HG03064 (cell line): Measurements from ENCODE around the gene PABPN1L.

ENCODE experiments used
- ATAC-seq: cut with Tn5 transposase; IDR thresholded peaks from one replicate; pipeline ENCODE4 v1.9.1; 2021; ENCODE audit warnings: low read depth; ENCODE audit not compliant: unreplicated experiment

The PABPN1L gene

DNA sequence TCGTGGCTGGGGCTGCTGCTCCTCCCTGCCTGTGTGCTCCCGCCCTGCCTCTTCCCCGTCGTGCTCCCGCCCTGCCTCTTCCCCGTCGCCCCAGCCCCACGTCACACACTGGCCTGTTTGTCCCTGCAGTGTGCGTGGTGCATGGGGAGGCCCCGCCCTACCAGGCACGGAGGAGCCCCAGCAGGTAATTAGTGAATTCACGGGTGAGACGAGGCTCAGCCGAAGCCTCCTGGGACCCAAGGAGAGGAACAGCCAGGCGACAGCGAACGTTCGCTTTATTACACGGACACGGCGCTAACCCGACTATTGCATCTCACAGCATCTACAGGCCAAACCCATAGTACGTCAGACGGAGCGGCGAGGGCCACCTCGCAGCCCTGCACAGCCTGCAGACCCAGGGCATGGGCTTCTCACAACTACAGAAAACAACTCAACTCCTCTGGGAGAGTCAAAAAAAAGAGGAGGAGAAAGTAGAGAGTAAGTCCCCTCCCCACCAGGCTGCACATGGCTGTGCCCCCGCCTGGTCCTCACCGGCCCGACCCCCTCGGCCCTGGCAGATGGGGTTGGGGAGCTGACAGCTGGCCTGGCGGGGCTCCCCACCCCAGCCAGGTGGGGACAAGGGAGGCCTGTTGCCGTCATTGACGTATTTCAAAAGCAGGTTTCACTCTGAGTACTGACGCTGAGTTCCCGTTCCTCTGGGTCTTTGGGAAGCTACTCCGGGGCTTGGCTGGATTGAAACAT, 4.3 kb upstream of the PABPN1L start:
- no peak for ATAC-seq

DNA sequence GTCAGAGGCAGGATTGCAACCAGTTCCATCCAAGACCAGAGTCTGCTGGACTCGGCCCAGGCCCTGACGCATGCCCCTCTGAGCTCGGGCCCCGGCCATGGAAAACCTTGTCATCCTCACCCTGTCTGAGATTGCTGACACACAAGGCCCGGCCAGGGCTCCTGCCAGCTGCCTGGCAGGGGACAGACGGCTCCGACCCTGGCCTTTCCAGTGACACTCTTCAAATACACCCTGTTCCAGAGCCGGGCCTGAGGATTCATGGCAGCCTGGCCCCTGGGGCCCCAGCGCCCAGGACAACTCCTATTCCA, 3.2 kb upstream of the PABPN1L start:
- ATAC-seq = no peak

DNA sequence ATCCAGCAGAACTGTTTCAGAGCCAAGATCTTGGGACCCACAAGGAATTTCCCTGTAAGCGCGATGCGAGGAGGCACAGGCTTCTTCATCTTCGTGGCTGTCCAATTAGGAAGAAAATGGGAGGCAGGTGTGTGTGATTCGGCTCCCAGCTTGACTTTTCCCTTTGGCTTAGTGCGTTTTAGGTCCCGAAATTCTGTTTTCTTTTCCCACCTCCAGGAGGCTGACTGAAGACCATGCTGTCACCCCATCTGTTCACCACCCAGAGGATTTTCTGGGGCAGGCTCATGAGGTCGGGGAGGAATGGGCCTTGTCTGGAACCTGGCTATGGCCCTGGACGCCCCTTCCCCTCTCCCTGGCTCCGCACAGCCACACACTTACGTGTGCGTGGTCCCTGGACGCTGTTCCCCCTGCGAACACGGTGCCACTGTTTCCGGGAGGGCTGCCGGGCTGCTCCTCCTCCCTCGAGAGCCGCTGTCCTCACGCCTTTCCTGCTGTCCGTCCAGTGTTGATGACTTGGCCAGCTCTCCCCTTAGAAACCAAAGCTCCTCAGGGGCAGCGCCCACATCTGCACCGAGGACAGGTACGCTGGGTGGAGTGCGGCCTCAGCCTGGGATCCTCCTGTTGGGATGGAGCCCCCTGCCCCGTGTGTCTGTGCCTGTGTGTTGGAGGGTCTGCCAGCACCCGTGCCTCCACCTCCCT, 2.7 kb upstream of the PABPN1L start:
- no peak for ATAC-seq

DNA sequence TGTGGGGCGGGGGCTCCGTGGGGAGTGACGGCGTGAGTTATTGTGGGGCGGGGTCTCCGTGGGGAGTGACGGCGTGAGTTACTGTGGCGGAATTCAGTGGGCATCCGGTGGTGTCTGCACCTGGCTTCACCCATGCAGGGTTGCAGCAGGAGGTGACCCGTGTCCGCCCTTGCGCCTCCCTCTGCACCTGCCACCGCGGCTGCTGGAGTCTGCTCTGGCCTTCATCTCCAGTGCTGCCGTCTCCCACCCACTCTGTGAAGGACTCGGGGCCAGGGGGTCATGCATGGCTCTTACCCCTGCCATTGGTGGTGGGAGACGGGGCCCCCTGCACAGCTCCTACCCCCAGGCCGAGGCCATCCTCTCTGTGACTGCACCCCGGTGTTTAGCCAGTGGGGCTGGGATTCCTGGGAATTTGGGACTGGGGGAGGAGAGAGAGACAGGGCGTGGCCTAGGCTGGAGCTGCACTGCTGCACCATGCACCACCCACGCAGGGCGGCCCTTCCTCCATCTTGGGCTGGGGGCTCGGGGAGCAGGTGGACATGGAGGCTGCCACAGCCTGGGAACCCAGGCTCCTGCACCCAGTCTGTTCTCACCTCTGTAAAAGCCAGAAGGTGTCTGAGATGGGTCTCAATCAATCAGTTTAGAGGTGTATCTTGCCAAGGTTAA, 1.3 kb upstream of the PABPN1L start:
- no peak for ATAC-seq

DNA sequence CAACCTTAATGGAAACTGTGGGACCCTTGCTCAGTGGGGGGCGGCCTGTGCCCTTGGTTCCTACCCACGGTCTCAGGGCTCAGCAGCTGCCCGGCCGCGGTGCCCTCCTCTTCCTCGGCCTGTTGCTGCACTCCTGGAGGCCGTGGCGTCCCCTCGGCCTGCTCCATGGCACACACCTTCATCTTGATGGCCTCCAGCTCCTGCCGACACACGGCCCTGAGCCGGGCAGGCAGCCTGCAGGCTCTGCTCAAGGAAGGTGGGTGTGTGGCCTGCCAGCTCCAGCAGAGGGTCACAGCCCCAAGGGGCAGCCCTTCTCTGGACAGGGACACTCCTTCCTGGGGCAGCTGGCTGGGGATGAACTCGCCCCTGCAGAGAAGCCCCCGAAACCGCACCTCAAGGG, 718 bp downstream of the PABPN1L start:
- no peak for ATAC-seq

DNA sequence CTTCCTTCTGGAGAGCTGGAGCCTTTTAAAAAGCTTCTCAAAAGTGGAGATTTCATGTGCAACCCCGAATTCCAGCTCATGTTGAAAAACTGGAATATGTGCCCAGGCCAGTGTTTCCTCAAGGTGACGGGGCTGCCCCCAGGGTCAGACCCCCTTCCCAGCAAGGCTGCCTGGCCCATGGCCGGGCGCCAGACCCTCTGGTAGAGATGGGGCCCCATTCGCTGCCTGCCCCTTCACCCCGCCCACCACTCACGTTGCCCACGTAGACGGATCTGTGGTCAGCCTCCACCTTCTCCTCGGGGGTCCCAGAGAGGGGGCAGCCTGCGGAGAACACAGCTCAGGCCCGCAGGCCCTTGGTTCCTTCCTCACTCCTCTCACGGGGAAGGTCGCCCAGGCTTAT, 1.1 kb downstream of the PABPN1L start:
- no peak for ATAC-seq

DNA sequence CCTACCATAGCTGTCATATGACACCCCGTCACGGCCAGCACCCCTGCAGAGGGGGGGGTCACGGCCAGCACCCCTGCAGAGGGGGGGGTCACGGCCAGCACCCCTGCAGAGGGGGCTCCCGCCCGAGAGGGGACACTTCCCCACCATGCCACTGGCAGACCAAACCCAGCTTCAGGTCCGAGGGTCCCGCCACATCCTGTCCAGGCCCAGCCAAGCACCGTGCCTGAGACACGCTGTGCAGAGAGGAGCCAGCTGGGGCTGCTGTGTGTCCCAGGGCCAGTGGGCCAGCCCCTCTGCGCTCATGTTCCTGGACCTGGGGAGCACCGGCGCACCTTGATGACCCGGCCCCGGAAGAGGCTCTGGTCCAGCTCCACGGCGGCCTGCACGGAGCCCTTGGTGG, 1.9 kb downstream of the PABPN1L start:
- ATAC-seq = no peak

DNA sequence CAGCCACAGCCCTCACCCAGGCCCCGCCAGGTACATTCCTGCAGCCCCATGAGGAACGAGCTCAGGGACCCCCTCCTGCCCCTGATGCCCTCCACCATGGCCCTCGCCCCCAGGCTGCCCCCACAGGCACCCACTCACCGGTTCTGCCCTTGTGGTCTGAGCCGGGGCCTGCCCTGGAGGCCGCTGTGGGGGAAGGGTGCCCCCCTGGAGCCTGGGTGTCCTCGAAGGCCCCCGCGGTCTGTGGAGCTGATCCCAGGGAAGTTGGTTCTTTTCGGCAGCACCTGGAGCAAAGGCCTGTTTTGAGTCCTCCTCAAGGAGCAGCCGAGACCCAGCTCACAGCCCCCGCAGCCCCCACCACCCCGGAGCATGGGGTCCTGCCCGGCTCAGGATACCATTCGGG, 2.4 kb downstream of the PABPN1L start:
- no peak for ATAC-seq

DNA sequence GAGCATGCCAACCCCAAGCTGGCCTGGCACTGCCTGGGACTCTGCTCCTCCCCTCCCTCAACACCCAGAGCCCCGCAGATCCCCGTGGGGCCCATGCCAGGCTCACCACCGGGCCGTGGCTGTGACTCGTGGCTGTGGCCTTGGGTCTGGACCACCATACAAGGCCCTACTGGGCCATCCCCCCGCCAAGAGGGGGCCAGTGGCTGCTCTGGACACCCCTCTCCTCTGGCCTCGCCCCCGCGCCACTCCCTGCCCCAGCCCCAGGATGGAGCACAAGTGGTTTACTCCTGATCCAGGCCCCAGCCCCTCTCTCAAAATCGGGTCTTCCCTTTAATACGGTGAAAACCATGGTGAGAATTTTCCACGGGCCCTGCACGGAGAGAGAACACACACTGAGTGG, 3.0 kb downstream of the PABPN1L start:
- ATAC-seq = no peak

DNA sequence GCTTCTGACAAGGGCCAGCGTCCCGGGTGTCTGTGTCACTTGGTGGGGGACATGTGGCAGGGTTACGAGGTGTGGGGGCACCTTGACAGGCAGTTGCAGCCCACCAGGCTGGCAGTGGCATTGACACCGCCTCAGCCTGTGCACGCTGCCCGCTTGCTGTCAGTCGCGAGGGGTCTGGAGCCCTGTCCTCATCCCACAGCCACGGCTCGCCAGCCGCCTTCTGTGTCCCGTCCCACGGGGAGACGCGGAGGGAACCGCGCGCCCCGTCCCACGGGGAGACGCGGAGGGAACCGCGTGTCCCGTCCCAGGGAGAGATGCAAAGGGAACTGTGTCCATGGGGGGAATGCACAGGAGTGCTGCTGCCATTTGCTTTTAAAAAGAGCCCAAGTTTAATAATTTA, 3.5 kb downstream of the PABPN1L start:
- ATAC-seq = no peak

DNA sequence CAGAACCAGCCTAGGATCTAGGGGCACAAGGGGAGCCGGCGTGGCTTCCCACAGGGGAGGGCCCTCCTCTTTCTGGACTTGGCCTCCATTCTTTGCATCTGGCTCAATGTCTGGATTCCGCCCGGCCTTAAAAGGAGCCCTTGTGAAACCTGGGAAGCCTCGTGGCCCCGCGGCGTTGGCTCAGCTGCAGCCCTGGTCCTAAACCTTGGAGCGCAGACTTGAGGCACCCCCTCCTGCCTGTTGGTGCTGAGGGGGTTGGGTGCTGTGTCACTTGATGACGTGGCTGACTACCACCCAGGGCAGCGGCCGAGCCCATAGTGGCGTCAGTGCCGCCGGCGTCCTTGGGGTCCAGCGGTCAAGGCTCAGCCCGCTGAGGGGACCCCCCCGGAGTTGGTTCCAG, 5.1 kb downstream of the PABPN1L start:
- ATAC-seq = no peak

DNA sequence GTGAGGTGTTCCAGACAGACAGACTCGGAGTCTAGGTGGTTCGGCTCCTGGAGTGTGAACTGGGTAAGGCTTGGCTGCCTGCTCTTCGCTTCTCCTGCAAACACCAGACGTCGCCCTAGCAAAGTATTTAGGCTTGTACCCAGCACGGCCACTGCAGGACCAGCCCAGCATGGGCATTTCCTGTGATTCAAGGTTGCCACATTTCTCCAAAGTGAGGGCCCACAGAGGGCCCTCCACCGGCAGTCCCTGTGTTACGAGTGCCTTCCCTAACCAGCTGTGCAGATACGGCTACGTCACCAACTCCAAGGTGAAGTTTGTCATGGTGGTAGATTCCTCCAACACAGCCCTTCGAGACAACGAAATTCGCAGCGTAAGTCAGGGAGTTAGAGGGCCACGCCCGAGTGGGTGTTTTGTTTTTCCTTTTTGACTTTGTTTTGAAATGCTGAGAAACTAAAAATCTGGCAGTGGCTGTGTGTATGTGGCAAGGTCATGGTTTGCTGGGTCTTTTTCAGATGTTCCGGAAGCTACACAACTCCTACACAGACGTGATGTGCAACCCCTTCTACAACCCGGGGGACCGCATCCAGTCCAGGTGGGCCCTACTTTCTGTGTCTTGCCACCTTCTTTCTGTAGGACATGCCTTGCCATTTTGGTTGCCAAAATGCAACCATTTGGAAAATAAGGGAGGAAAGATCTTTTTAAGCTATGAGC, 6.9 kb downstream of the PABPN1L start:
- ATAC-seq = no peak

DNA sequence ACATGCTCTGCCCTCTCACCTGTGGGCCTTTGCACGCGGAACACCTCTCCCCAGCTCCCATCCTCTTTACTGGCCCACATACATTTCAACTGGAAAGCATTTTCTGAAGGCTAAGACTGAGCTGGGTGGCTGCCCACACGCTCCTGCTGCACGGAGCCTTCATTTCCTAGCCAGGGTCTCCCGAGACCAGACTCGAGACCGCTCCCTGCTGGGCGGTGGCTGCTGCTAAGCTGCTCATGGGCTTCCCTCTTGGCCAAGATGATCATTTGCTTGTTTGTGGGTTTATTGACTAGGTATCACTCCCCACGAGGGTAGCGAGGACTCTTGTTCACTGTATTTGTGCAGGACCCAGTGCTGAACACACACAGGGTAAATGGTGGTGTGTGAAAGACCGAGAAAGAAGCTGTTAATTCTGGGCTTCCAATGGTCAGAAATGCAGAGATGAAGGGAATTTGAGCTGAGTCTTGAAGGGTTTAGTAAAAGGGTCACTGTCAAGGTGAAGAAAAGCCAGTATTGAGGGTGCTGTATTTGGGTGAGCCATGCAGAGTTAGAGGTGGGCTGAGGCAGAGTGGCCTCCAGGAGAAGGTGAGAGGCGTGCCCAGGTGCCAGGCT, 8.6 kb downstream of the PABPN1L start:
- no peak for ATAC-seq

DNA sequence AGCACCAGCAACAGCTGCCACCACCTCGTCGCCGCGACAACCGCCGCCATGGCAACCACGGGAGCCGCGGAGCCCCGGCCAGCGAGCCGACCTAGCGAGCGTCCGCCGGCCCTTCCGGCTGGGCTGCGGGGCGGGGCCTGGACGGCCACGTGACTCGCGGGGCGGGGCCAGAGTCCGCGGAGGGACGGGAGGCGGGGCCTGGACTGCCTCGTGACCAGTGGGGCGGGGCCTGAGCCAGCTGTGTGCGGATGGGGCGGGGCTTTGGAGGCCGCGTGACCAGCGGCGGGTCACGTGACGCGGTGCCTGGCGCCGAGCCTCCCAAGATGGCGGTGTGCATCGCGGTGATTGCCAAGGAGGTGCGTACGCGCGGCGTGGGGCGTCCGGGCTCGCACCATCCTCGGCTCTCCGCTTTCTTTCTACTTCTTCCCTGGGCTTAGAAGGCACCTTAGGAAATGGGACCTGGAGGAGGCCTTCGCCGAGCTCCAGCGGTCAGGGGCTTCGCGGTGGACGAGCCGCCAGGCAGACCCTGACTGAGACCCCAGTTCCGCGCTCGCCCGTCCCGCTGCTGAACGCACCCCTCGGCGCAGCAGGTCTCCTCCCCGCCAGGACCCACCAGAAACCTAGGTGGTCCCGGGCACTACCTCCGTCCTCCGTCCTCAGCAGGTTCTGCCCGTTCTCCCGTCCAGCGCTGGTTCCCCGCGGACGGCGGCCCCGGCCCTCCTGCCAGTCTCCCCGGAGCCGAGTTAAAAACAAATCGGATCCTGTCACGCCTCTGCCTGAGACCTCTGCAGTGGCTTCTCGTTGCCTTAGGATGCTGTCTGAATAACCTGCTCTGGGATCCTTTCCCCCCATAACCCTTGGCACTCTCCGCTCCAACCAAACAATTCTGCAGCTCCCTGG, 9.4 kb downstream of the PABPN1L start, which contains the start of the genes GALNS and TRAPPC2L:
GALNS (minus strand) TSS at position 120 of the 900 bp plus-strand sequence; CDS start at position 50, 70 bp downstream.
TRAPPC2L (plus strand) TSS at position 300 of the 900 bp plus-strand sequence; CDS start at position 324, 24 bp downstream.
- ATAC-seq = no peak

DNA sequence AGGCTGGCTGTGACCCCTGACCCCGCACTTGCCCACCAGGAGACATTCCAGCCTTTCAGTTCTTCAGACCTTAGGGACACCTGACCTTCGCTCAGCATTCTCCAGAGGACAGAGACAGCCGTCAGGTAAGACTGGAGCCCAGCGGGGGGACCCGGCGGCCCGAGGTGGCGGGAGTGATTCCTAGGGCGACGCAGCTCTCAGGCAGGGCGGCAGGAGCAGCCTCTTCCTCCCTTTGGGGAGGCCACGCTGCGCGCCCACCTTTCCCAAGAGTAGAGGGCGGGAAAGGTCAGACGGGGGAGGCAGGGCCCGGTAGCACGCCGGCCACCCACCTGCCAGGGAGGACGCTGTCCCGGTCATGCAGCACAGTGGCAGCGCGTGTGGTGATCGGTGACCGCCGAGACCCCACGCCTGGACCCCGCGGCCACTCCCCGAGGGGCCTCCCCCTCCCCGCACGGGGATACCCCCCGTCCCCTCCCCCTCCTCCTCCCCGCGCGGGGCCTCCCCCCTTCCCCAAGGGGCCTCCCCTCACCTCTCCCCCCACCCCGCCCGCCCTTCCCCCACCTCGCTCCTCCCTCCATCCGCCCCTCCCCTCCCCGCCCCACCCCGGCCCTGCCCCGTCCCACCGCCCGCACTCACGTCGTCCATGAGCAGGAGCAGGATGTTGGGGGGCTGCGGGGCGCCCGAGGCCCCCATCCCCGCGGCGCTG, 10.2 kb downstream of the PABPN1L start:
- no peak for ATAC-seq

DNA sequence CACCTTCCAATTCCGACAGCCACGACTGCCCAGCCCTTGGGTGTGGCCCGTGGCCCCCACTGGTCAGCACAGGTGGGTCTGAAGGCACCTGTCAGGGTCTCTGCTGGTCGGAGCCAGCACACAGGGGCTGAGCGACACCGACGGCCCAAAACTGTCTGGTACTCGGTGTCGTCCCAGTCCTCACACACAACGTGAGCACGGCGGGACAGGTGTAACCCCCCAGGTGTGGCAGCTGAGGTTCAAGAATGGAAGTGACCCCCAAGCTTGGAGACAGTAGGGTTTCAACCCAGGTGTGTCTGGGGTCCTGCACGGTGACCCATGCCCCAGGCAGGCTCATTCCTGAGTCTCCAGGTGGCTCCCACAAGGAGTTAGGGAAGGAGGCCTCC, 10.7 kb downstream of the PABPN1L start:
- ATAC-seq = no peak

DNA sequence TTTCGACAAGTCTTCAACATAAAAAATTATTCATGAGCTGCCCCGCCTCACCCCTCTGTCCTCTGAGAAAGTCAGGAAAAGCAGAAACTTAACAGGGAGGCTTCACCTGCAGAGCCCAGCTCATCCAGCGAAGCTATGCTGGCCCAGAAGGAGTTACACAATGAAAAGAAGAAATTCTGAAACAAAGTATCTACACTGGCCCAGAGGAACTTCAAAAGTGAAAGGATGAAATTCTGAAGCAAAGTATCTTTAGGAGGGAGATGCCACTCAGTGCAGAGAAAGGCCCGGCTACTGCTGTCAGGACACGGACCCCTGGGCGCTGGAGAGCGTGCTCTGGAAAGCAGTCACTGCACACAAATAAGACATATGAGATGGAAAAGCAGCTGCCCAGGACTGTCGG, 11.3 kb downstream of the PABPN1L start:
- no peak for ATAC-seq

DNA sequence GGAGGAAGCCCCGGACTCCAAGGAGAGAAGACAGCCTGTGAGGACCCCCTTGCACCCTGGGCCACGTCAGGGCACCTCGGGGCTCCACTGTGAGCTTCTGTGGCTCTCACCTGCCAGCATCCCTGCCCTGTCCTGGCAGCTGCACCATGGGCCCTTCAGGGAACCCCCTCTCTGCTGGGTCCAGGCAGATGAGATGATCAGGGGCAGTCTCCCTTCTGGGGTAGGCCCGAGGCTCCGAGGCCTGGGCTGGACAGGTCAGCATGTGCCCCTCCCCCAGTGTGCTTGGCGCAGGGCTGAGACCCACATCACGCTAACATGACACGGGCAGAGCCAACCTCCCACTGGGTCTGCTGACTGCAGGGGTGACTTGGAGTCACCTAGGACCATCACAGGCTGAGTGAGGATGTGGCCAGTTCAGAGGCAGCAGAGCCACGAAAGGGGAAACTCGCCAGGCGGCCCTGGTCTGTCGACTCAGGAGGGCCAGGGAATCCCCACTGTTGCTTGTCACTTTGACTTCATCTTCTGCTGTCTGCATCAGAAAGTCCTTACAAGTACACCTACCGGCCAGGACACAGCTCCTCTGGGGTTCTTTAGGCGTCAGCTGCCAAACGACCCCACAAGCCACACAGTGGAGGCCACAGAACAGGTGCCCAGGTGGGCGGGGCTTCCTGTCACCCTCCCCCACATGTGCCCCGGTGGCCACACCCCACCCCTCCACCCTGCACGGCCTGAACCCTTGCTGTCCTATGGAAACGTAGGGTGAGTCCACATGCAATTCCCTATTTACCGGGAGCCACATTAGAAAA, 12.0 kb downstream of the PABPN1L start:
- ATAC-seq = no peak
